Measurements from ENCODE around the gene DIAPH1.

DIAPH1 gene

DNA sequence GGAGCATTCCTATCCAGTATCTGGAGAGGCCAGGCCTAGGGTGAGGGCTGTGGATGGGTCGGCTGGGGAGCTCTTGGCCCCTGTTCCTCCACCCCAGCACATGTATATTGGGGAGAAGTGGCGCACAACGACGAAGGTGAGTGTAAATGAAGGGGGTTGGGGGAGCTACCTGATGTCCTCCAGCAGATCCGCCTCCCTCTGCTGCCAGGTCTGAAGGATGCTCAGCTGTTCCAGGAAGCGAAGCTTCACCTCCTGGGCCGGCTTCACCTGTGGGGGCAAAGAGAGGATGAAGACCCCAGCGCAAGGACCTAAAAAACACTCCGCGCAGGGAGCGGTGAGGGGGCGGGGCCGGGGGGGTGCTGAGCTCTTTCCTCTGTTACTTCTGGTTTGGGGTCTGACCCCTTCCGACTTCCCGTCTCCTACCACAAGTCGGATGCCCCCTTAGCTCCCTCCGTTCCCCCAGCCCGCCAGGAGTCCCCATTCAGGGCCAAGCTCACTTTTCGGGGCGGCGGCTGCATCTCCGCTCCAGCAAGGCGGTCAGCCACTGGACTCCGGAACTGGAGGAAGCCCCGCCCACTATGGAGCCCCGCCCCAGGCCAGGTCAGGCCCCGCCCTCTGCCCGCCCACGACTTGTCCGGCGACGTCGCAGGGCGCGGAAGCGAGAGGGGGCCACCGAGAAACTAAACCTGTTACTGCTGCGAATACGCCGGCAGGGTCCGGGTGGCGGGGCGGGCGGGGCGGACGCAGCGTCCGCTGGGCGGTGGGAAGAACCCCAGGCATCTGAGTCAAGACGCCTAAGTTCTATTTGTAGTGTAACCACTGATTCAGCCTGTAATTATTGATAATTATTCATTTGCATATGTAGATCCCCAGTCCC lies 32.3 kb upstream of the DIAPH1 start, which contains the start of gene FCHSD1:
FCHSD1 (minus strand) TSS at position 568 of the 877 bp plus-strand sequence; CDS start at position 518, 50 bp downstream.
- peak within 1 kb of the TSS; percentile 61 for H3K9ac ChIP-seq (ENCODE audit: low read depth, low read length, poor library complexity)
- peak within 1 kb of the TSS; percentile 63 for H2BK12ac ChIP-seq (ENCODE audit: low read length)
- no peak within 1 kb of the TSS for H2BK5ac ChIP-seq (ENCODE audit: low read length)
- DNase-seq (ENCODE audit: low spot score): peak; percentile 85
- H3K9me3 ChIP-seq (replicated peaks in 1 of 2; ENCODE audit: control insufficient read depth in 2 of 2, insufficient read depth in 1 of 2, low read depth in 1 of 2, low read length in 2 of 2): no peaks in the 10 kb centered on the region
- H2BK15ac ChIP-seq (ENCODE audit: low read length): peak within 1 kb of the TSS; percentile 51
- peak within 1 kb of the TSS; percentile 37 for H2AK5ac ChIP-seq (ENCODE audit: low read depth, low read length)
- WGBS, 2 donors (ENCODE audit: extremely low coverage in 2 of 2, insufficient read length in 2 of 2, insufficient replicate concordance in 1 of 2): no CpG with 5 or more reads among the region's 50 CpGs
- no peaks in the 10 kb centered on the region for H3K79me1 ChIP-seq (ENCODE audit: low read depth, low read length)
- H2BK120ac ChIP-seq (ENCODE audit: low read depth, low read length): no peak within 1 kb of the TSS
- H2AFZ ChIP-seq (ENCODE audit: low read length): peak within 1 kb of the TSS; percentile 96
- H3K18ac ChIP-seq (ENCODE audit: low read length): peak within 1 kb of the TSS; percentile 84
- no peak within 1 kb of the TSS for H4K8ac ChIP-seq (ENCODE audit: low read depth, low read length)
- no peak within 1 kb of the TSS for H3K14ac ChIP-seq (ENCODE audit: low read length)
- no peak within 1 kb of the TSS for H3K27ac ChIP-seq (replicated peaks; ENCODE audit: low read length)
- H3K27me3 ChIP-seq (ENCODE audit: control insufficient read depth in 3 of 3, insufficient read depth in 3 of 3, low read depth in 1 of 3, low read length in 3 of 3): no peaks in the 10 kb centered on the region
- H3K4ac ChIP-seq (ENCODE audit: low read length): no peak within 1 kb of the TSS
- peaks cover 12 to 16% of the 10 kb centered on the region in 2 donors for H3K36me3 ChIP-seq (replicated peaks in 1 of 2; ENCODE audit: control insufficient read depth in 2 of 2, insufficient read depth in 2 of 2, low read length in 2 of 2)
- H3K4me3 ChIP-seq (ENCODE audit: low read length in 2 of 2): peak within 1 kb of the TSS; percentile 62 to 78
- no peak within 1 kb of the TSS for H3K23ac ChIP-seq (ENCODE audit: low read depth, low read length, poor library complexity)
- H3K4me2 ChIP-seq (ENCODE audit: insufficient read depth, low read length, poor library complexity, severe bottlenecking): peak within 1 kb of the TSS; percentile 69
- H3K4me1 ChIP-seq (ENCODE audit: control insufficient read depth in 2 of 2, insufficient read depth in 1 of 2, low read depth in 1 of 2, low read length in 2 of 2): peaks cover 3 to 5% of the 10 kb centered on the region in 2 donors
- H4K91ac ChIP-seq (ENCODE audit: low read depth, low read length, poor library complexity): no peak within 1 kb of the TSS

DNA sequence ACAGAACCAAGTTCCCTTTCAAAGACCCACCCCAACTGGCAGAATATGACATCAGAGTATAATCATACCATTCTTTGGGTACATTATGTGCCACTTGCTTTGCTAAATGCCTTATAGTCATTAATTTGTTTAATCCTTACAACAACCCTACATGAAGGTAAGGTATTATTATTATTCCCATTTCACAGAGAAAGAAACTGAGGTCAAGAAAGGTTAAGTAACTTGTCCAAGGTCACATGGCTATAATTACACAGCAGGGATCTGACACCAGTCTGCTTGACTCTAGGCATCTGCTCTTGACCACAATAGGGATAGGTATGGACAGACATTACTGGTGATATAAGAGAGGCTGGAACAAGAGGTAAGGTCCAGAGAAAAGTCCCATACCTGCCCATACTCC lies 31.2 kb upstream of the DIAPH1 start:
- Histone ChIP-seq H3K27ac (replicated peaks; ENCODE audit: low read length) (no peak overlapping the region), H3K18ac (ENCODE audit: low read length) (no peak overlapping the region), H3K23ac (ENCODE audit: low read depth, low read length, poor library complexity) (no peak overlapping the region), H2BK15ac (ENCODE audit: low read length) (no peak overlapping the region), H3K4me2 (ENCODE audit: insufficient read depth, low read length, poor library complexity, severe bottlenecking) (no peak overlapping the region), H4K91ac (ENCODE audit: low read depth, low read length, poor library complexity) (no peak overlapping the region), H2BK12ac (ENCODE audit: low read length) (peak overlapping the region; percentile 63), H2AK5ac (ENCODE audit: low read depth, low read length) (no peak overlapping the region), H3K4ac (ENCODE audit: low read length) (no peak overlapping the region), H3K14ac (ENCODE audit: low read length) (no peak overlapping the region), H3K27me3 (ENCODE audit: control insufficient read depth in 3 of 3, insufficient read depth in 3 of 3, low read depth in 1 of 3, low read length in 3 of 3) (no peaks in the 10 kb centered on the region), H3K9ac (ENCODE audit: low read depth, low read length, poor library complexity) (no peak overlapping the region), H3K4me3 (ENCODE audit: low read length in 2 of 2) (no peak overlapping the region), H4K8ac (ENCODE audit: low read depth, low read length) (no peak overlapping the region), H3K79me1 (ENCODE audit: low read depth, low read length) (no peaks in the 10 kb centered on the region), H3K4me1 (ENCODE audit: control insufficient read depth in 2 of 2, insufficient read depth in 1 of 2, low read depth in 1 of 2, low read length in 2 of 2) (peaks cover 3 to 5% of the 10 kb centered on the region in 2 donors), H2BK5ac (ENCODE audit: low read length) (no peak overlapping the region), H2BK120ac (ENCODE audit: low read depth, low read length) (no peak overlapping the region), H3K36me3 (replicated peaks in 1 of 2; ENCODE audit: control insufficient read depth in 2 of 2, insufficient read depth in 2 of 2, low read length in 2 of 2) (peaks cover 3 to 14% of the 10 kb centered on the region in 2 donors), H3K9me3 (replicated peaks in 1 of 2; ENCODE audit: control insufficient read depth in 2 of 2, insufficient read depth in 1 of 2, low read depth in 1 of 2, low read length in 2 of 2) (no peaks in the 10 kb centered on the region), H2AFZ (ENCODE audit: low read length) (no peak overlapping the region)
- no peak for DNase-seq (ENCODE audit: low spot score)

GRCh38 chr5:141649056-141649688 lies 30.4 kb upstream of the DIAPH1 start:
- Histone ChIP-seq H2BK120ac (ENCODE audit: low read depth, low read length) (no peak overlapping the region), H2AFZ (ENCODE audit: low read length) (no peak overlapping the region), H2BK12ac (ENCODE audit: low read length) (no peak overlapping the region), H3K23ac (ENCODE audit: low read depth, low read length, poor library complexity) (peak overlapping the region; percentile 59), H3K79me1 (ENCODE audit: low read depth, low read length) (no peaks in the 10 kb centered on the region), H3K36me3 (replicated peaks in 1 of 2; ENCODE audit: control insufficient read depth in 2 of 2, insufficient read depth in 2 of 2, low read length in 2 of 2) (peaks cover 3 to 13% of the 10 kb centered on the region in 2 donors), H2BK15ac (ENCODE audit: low read length) (no peak overlapping the region), H4K8ac (ENCODE audit: low read depth, low read length) (no peak overlapping the region), H3K27ac (replicated peaks; ENCODE audit: low read length) (no peak overlapping the region), H3K4me3 (ENCODE audit: low read length in 2 of 2) (no peak overlapping the region), H3K27me3 (ENCODE audit: control insufficient read depth in 3 of 3, insufficient read depth in 3 of 3, low read depth in 1 of 3, low read length in 3 of 3) (no peaks in the 10 kb centered on the region), H3K4me1 (ENCODE audit: control insufficient read depth in 2 of 2, insufficient read depth in 1 of 2, low read depth in 1 of 2, low read length in 2 of 2) (peaks cover 3 to 5% of the 10 kb centered on the region in 2 donors), H3K9ac (ENCODE audit: low read depth, low read length, poor library complexity) (peak overlapping the region; percentile 46), H3K9me3 (replicated peaks in 1 of 2; ENCODE audit: control insufficient read depth in 2 of 2, insufficient read depth in 1 of 2, low read depth in 1 of 2, low read length in 2 of 2) (no peaks in the 10 kb centered on the region), H3K18ac (ENCODE audit: low read length) (no peak overlapping the region), H3K14ac (ENCODE audit: low read length) (no peak overlapping the region), H3K4ac (ENCODE audit: low read length) (no peak overlapping the region), H4K91ac (ENCODE audit: low read depth, low read length, poor library complexity) (no peak overlapping the region), H2AK5ac (ENCODE audit: low read depth, low read length) (peak overlapping the region; percentile 39), H3K4me2 (ENCODE audit: insufficient read depth, low read length, poor library complexity, severe bottlenecking) (no peak overlapping the region), H2BK5ac (ENCODE audit: low read length) (no peak overlapping the region)
- no peak for DNase-seq (ENCODE audit: low spot score)
- no CpG with 5 or more reads among the region's 17 CpGs for WGBS, 2 donors (ENCODE audit: extremely low coverage in 2 of 2, insufficient read length in 2 of 2, insufficient replicate concordance in 1 of 2)

- no peak overlapping the region for H3K4me2 ChIP-seq (ENCODE audit: insufficient read depth, low read length, poor library complexity, severe bottlenecking)
- H3K36me3 ChIP-seq (replicated peaks in 1 of 2; ENCODE audit: control insufficient read depth in 2 of 2, insufficient read depth in 2 of 2, low read length in 2 of 2): peaks cover 0 to 8% of the 10 kb centered on the region in 2 donors
- H3K4ac ChIP-seq (ENCODE audit: low read length): no peak overlapping the region
- no peak overlapping the region for H3K9ac ChIP-seq (ENCODE audit: low read depth, low read length, poor library complexity)
- no peaks in the 10 kb centered on the region for H3K9me3 ChIP-seq (replicated peaks in 1 of 2; ENCODE audit: control insufficient read depth in 2 of 2, insufficient read depth in 1 of 2, low read depth in 1 of 2, low read length in 2 of 2)
- no peak overlapping the region for H3K14ac ChIP-seq (ENCODE audit: low read length)
- H3K27ac ChIP-seq (replicated peaks; ENCODE audit: low read length): no peak overlapping the region
- H3K79me1 ChIP-seq (ENCODE audit: low read depth, low read length): no peaks in the 10 kb centered on the region
- H3K27me3 ChIP-seq (ENCODE audit: control insufficient read depth in 3 of 3, insufficient read depth in 3 of 3, low read depth in 1 of 3, low read length in 3 of 3): no peaks in the 10 kb centered on the region
- H2AFZ ChIP-seq (ENCODE audit: low read length): no peak overlapping the region
- no peak overlapping the region for H4K8ac ChIP-seq (ENCODE audit: low read depth, low read length)
- peaks cover 3 to 5% of the 10 kb centered on the region in 2 donors for H3K4me1 ChIP-seq (ENCODE audit: control insufficient read depth in 2 of 2, insufficient read depth in 1 of 2, low read depth in 1 of 2, low read length in 2 of 2)
- no peak overlapping the region for H2BK120ac ChIP-seq (ENCODE audit: low read depth, low read length)
- H2AK5ac ChIP-seq (ENCODE audit: low read depth, low read length): no peak overlapping the region
- H3K18ac ChIP-seq (ENCODE audit: low read length): no peak overlapping the region
- no peak overlapping the region for H3K4me3 ChIP-seq (ENCODE audit: low read length in 2 of 2)
- H2BK5ac ChIP-seq (ENCODE audit: low read length): no peak overlapping the region
- no peak overlapping the region for H4K91ac ChIP-seq (ENCODE audit: low read depth, low read length, poor library complexity)
- WGBS, 2 donors (ENCODE audit: extremely low coverage in 2 of 2, insufficient read length in 2 of 2, insufficient replicate concordance in 1 of 2): no CpG with 5 or more reads among the region's 3 CpGs
- DNase-seq (ENCODE audit: low spot score): no peak
- H2BK15ac ChIP-seq (ENCODE audit: low read length): no peak overlapping the region
- H2BK12ac ChIP-seq (ENCODE audit: low read length): no peak overlapping the region
- H3K23ac ChIP-seq (ENCODE audit: low read depth, low read length, poor library complexity): no peak overlapping the region
These were observed 29.1 kb upstream of the DIAPH1 start for GRCh38 chr5:141647851-141648250.
